GM12878 (cell line): ENCODE results near the gene TTLL7. TPM values are rescaled to one million over a fixed set of nuclear protein-coding genes. Genes with fewer than 3 reads are reported as not detected.

ENCODE experiments used
- ATAC-seq: fragments of 200-7000 bp; cut with Tn5 transposase; 3 replicates; pipeline ENCODE4 v1.9.1; 2020; ENCODE audit warnings: mild to moderate bottlenecking, moderate library complexity
- BruUV-seq: library from RNA; stranded (reverse); fragments of 400-500 nt; replicated peaks from 2 replicates; lab custom pipeline; 2021; lab: Mats Ljungman, UMichigan
- CTCF ChIA-PET: fragments of 300-600 bp; sonication (Branson Sonifier 250); formaldehyde crosslinking; extraction: SDS; loops from one replicate; lab custom pipeline; 2021; ENCODE audit warnings: inconsistent platforms; lab: Yijun Ruan, JAX
- POLR2A ChIA-PET: fragments of 350-600 bp; formaldehyde crosslinking; extraction: SDS; loops from one replicate; lab custom pipeline; 2021; ENCODE audit warnings: inconsistent platforms; lab: Charles Lee
- RAD21 ChIA-PET: fragments of 300-600 bp; sonication (Branson Sonifier 250); formaldehyde crosslinking; loops from one replicate; lab custom pipeline; 2023; ENCODE audit warnings: antibody characterized with exemption; ENCODE audit not compliant: unreplicated experiment; lab: Charles Lee
- SMC1A ChIA-PET: fragments of 300-600 bp; sonication (Branson Sonifier 250); formaldehyde crosslinking; loops from one replicate; lab custom pipeline; 2023; ENCODE audit not compliant: unreplicated experiment, uncharacterized antibody; lab: Charles Lee
- DNase-seq: peaks from one replicate; pipeline ENCODE4 v3.0.0-alpha.2; 2011; ENCODE audit warnings: low read depth, low spot score
- FAIRE-seq: peaks from 3 replicates; lab custom pipeline; 2011; peaks lifted over from hg19 to GRCh38; lab: Jason Lieb, UNC
- H2AFZ ChIP-seq: 2 replicates; pipeline ENCODE4 v1.6.0; 2011; ENCODE audit warnings: low read depth, low read length, control low read depth; ENCODE audit not compliant: control insufficient read depth
- H3K27ac ChIP-seq: 2 replicates; pipeline ENCODE4 v1.5.1; 2011; ENCODE audit warnings: control low read depth; ENCODE audit not compliant: control insufficient read depth, insufficient read depth
- H3K27me3 ChIP-seq, 2 experiments: replicated peaks in 1 of 2; 2 replicates each; pipeline versions ENCODE4 v1.6.0 to v1.6.1; 2011; ENCODE audit warnings: low read length in 1 of 2; ENCODE audit not compliant: control insufficient read depth in 2 of 2, insufficient read depth in 2 of 2
- H3K36me3 ChIP-seq, 2 experiments: 2 replicates each; pipeline ENCODE4 v1.5.1; 2011; ENCODE audit warnings: low read length in 1 of 2; ENCODE audit not compliant: control insufficient read depth in 2 of 2, insufficient read depth in 2 of 2
- H3K4me1 ChIP-seq: 2 replicates; pipeline ENCODE4 v1.6.1; 2011; ENCODE audit warnings: mild to moderate bottlenecking, low read length, moderate library complexity, mixed read lengths; ENCODE audit not compliant: control insufficient read depth, insufficient read depth
- H3K4me2 ChIP-seq: 2 replicates; pipeline ENCODE4 v1.6.0; 2011; ENCODE audit warnings: control low read depth; ENCODE audit not compliant: control insufficient read depth, insufficient read depth
- H3K4me3 ChIP-seq: fragments of 200-600 bp; sonication (generic); 2 replicates; pipeline ENCODE4 v1.5.1; 2016
- H3K79me2 ChIP-seq: 2 replicates; pipeline ENCODE4 v1.6.0; 2011; ENCODE audit warnings: low read length; ENCODE audit not compliant: control insufficient read depth, insufficient read depth
- H3K9ac ChIP-seq: 2 replicates; pipeline ENCODE4 v1.8.0; 2011; ENCODE audit warnings: low read length, control low read depth, mixed read lengths; ENCODE audit not compliant: control insufficient read depth, insufficient read depth
- H3K9me3 ChIP-seq: replicated peaks from 3 replicates; pipeline ENCODE4 v1.5.1; 2011; ENCODE audit warnings: mild to moderate bottlenecking, low read length; ENCODE audit not compliant: control insufficient read depth, insufficient read depth
- H4K20me1 ChIP-seq: 2 replicates; pipeline ENCODE4 v1.6.0; 2011; ENCODE audit not compliant: control insufficient read depth, insufficient read depth
- BCLAF1 ChIP-seq: fragments of 450-650 bp; IDR thresholded peaks from 2 replicates; pipeline ENCODE4 v1.6.1; 2017; ENCODE audit warnings: antibody characterized with exemption, mild to moderate bottlenecking, moderate library complexity
- BMI1 ChIP-seq: fragments of 450-650 bp; IDR thresholded peaks from 2 replicates; pipeline ENCODE4 v1.6.1; 2016; ENCODE audit warnings: mild to moderate bottlenecking, moderate library complexity, borderline replicate concordance
- CHD4 ChIP-seq: fragments of 200-600 bp; sonication (generic); IDR thresholded peaks from 2 replicates; pipeline ENCODE4 v1.6.1; 2016; ENCODE audit warnings: mild to moderate bottlenecking
- POLR2A ChIP-seq: IDR thresholded peaks from 2 replicates; pipeline ENCODE4 v1.6.1; 2011; ENCODE audit warnings: low read depth, mild to moderate bottlenecking, low read length
- ZNF217 ChIP-seq: fragments of 450-650 bp; IDR thresholded peaks from 2 replicates; pipeline ENCODE4 v1.6.1; 2017; ENCODE audit warnings: antibody characterized with exemption, mild to moderate bottlenecking
- WGBS: methylation state at CpG from one replicate; pipeline ENCODE4 v1.1.6; 2016; ENCODE audit warnings: low lambda C conversion rate; ENCODE audit not compliant: insufficient replicate concordance, insufficient coverage; ENCODE audit errors: missing lambda C conversion rate; 5-methylcytosine and 5-hydroxymethylcytosine counted together
- in situ Hi-C: fragments of 300-500 bp; cut with MboI; formaldehyde crosslinking; loops from 9 replicates; pipeline ENCODE4 v1.14.3; 2018; ENCODE audit warnings: mixed read lengths
- intact Hi-C: fragments of 100-400 bp; cut with micrococcal nuclease; formaldehyde crosslinking; loops from one replicate; pipeline ENCODE4 v1.14.2; 2022; ENCODE audit not compliant: unreplicated experiment
- polyA plus RNA-seq, 11 experiments: library from polyadenylated mRNA; depleted of rRNA in 4 of 11; unstranded in 6 of 11; stranded (reverse) in 5 of 11; fragments of >200 nt; fragmentation: Nextera tagmentation in 4 of 11; fragmentation: Illumina TruSeq in 1 of 11; extraction: Ambion mirVana in 4 of 11; extraction: Trizol in 1 of 11; gene quantifications; 1 replicate in 1 of 11; 2 replicates in 10 of 11; pipeline versions ENCODE4 v1.2.1 to v1.2.3, GENCODE V29; 2011 to 2016; ENCODE audit warnings: inconsistent platforms in 2 of 11, missing spikeins in 2 of 11, low read depth in 1 of 11
- total RNA-seq, 4 experiments: library from RNA; depleted of rRNA in 3 of 4; stranded (reverse); fragments of >200 nt in 3 of 4; fragmentation: Illumina TruSeq in 1 of 4; extraction: Trizol in 1 of 4; gene quantifications; 2 replicates each; pipeline versions ENCODE4 v1.2.1 to v1.2.3, GENCODE V29; 2013 to 2021

TTLL7 gene
- total and polyA plus RNA-seq, 10 of the 15 experiments (the other 5 are each of a cell fraction or from before 2014, with no cell fraction given), result 0.03 to 1.4 (median 0.61) TPM

GRCh38 chr1:84020151-84020550 lies 21.2 kb upstream of the TTLL7 start:
- Histone ChIP-seq H4K20me1 (no peaks in the 10 kb centered on the region), H3K27me3 (no peaks in the 10 kb centered on the region), H3K27ac (no peak overlapping the region), H3K4me3 (no peak overlapping the region), H3K4me2 (no peak overlapping the region), H3K36me3 (no peaks in the 10 kb centered on the region), H2AFZ (no peak overlapping the region), H3K9me3 (no peaks in the 10 kb centered on the region; the same call in 2 of the 3 replicates)
- POLR2A ChIA-PET, result no interaction called here
- intact Hi-C loops (no loop called here), in situ Hi-C loops (no loop called here)
- BruUV-seq, result no TSS peak
- ATAC-seq, result no peak
- no peak for TF ChIP-seq POLR2A
- TF ChIP-seq, all 136 proteins: peak for 0
- Histone ChIP-seq H3K79me2 (no peaks in the 10 kb centered on the region), H3K9ac (no peak overlapping the region), H3K4me1 (no peaks in the 10 kb centered on the region)
- DNase-seq (no peak), FAIRE-seq (no peak)
- ChIA-PET RAD21 (no interaction called here), CTCF (no interaction called here), SMC1A (no interaction called here)
- WGBS, result 5% methylated on average over 3 of the region's 3 CpGs

- 0% methylated on average over 1 of the region's 1 CpG for WGBS
- FAIRE-seq (no peak), ATAC-seq (no peak), DNase-seq (no peak)
- ChIA-PET RAD21 (no interaction called here), SMC1A (no interaction called here), POLR2A (interaction anchor here (0.6 kb wide), 1 partner anchor 26 kb away, joined by 3 read pairs; no protein-coding TSS in a partner anchor), CTCF (no interaction called here)
- Histone ChIP-seq H3K9ac (no peak overlapping the region), H3K36me3 (no peaks in the 10 kb centered on the region), H3K79me2 (no peaks in the 10 kb centered on the region), H2AFZ (no peak overlapping the region), H4K20me1 (no peaks in the 10 kb centered on the region), H3K27me3 (no peaks in the 10 kb centered on the region), H3K27ac (no peak overlapping the region), H3K4me3 (no peak overlapping the region), H3K4me2 (no peak overlapping the region), H3K4me1 (no peaks in the 10 kb centered on the region), H3K9me3 (no peaks in the 10 kb centered on the region; the same call in 2 of the 3 replicates)
- in situ Hi-C loops (no loop called here), intact Hi-C loops (no loop called here)
- TF ChIP-seq BCLAF1, result no peak
- no peak for TF ChIP-seq BMI1
- no peak for TF ChIP-seq CHD4
- TF ChIP-seq ZNF217, result no peak
- no TSS peak for BruUV-seq
Measured at GRCh38 chr1:84019217-84019616, 20.3 kb upstream of the TTLL7 start.
